Neuronal stem cell (in vitro differentiated cells): ENCODE data around the gene VPS51.
A peak's percentile ranks its signal among the peaks of the same experiment; 100 is the strongest.

Source experiments
- DNase-seq: peaks from one replicate; pipeline ENCODE4 v3.0.0-alpha.2; 2013; ENCODE audit warnings: low spot score
- H2AFZ ChIP-seq: one replicate; pipeline ENCODE4 v1.6.1; 2013; ENCODE audit warnings: mild to moderate bottlenecking, low read length, inconsistent platforms
- H2AK5ac ChIP-seq: 2 replicates; pipeline ENCODE4 v1.6.1; 2013; ENCODE audit warnings: low read depth, mild to moderate bottlenecking, inconsistent platforms, low read length, moderate library complexity, mixed read lengths
- H2BK120ac ChIP-seq: 2 replicates; pipeline ENCODE4 v1.6.1; 2013; ENCODE audit warnings: low read depth, mild to moderate bottlenecking, inconsistent platforms, low read length, moderate library complexity, mixed read lengths
- H2BK12ac ChIP-seq: one replicate; pipeline ENCODE4 v1.6.1; 2013; ENCODE audit warnings: low read length, inconsistent platforms
- H2BK15ac ChIP-seq: 2 replicates; pipeline ENCODE4 v1.6.1; 2013; ENCODE audit warnings: mild to moderate bottlenecking, low read length, inconsistent platforms, mixed read lengths
- H2BK5ac ChIP-seq: one replicate; pipeline ENCODE4 v1.6.1; 2013; ENCODE audit warnings: inconsistent platforms, mild to moderate bottlenecking, low read length, moderate library complexity
- H3K14ac ChIP-seq: one replicate; pipeline ENCODE4 v1.6.1; 2013; ENCODE audit warnings: low read length, inconsistent platforms
- H3K18ac ChIP-seq: 2 replicates; pipeline ENCODE4 v1.6.1; 2013; ENCODE audit warnings: low read length, inconsistent platforms
- H3K23ac ChIP-seq: 2 replicates; pipeline ENCODE4 v1.6.1; 2013; ENCODE audit warnings: low read depth, mild to moderate bottlenecking, mixed read lengths, low read length, inconsistent platforms; ENCODE audit not compliant: poor library complexity
- H3K27ac ChIP-seq: replicated peaks from 3 replicates; pipeline ENCODE4 v1.5.1; 2013; ENCODE audit warnings: low read length, inconsistent platforms
- H3K27me3 ChIP-seq, 3 experiments: 2 replicates each; pipeline ENCODE4 v1.6.1; 2013; ENCODE audit warnings: low read length in 3 of 3, mild to moderate bottlenecking in 2 of 3, inconsistent platforms in 1 of 3, low read depth in 1 of 3, mixed read lengths in 1 of 3, moderate library complexity in 1 of 3; ENCODE audit not compliant: control insufficient read depth in 3 of 3, insufficient read depth in 3 of 3
- H3K36me3 ChIP-seq, 2 donors: replicated peaks in 1 of 2; 2 replicates each; pipeline ENCODE4 v1.6.1; 2013; ENCODE audit warnings: low read length in 2 of 2; ENCODE audit not compliant: control insufficient read depth in 2 of 2, insufficient read depth in 2 of 2
- H3K4ac ChIP-seq: 2 replicates; pipeline ENCODE4 v1.6.1; 2013; ENCODE audit warnings: inconsistent platforms, mild to moderate bottlenecking, low read length, moderate library complexity
- H3K4me1 ChIP-seq, 2 donors: 1 replicate in 1 of 2; 2 replicates in 1 of 2; pipeline ENCODE4 v1.6.1; 2013; ENCODE audit warnings: low read length in 2 of 2, low read depth in 1 of 2; ENCODE audit not compliant: control insufficient read depth in 2 of 2, insufficient read depth in 1 of 2
- H3K4me2 ChIP-seq: one replicate; pipeline ENCODE4 v1.6.1; 2013; ENCODE audit warnings: mild to moderate bottlenecking, low read length, inconsistent platforms; ENCODE audit not compliant: insufficient read depth, poor library complexity, severe bottlenecking
- H3K4me3 ChIP-seq, 2 donors: 2 replicates each; pipeline ENCODE4 v1.5.1; 2013; ENCODE audit warnings: low read length in 2 of 2, mild to moderate bottlenecking in 2 of 2, inconsistent platforms in 1 of 2, moderate library complexity in 1 of 2
- H3K79me1 ChIP-seq: one replicate; pipeline ENCODE4 v1.6.1; 2013; ENCODE audit warnings: low read depth, mild to moderate bottlenecking, inconsistent platforms, low read length, moderate library complexity
- H3K9ac ChIP-seq: one replicate; pipeline ENCODE4 v1.6.1; 2013; ENCODE audit warnings: mild to moderate bottlenecking, low read depth, low read length, inconsistent platforms; ENCODE audit not compliant: poor library complexity
- H3K9me3 ChIP-seq, 2 donors: replicated peaks in 1 of 2; 2 replicates each; pipeline versions ENCODE3 to v1.6.1; 2013; ENCODE audit warnings: low read length in 2 of 2, mild to moderate bottlenecking in 2 of 2, inconsistent platforms in 1 of 2, low read depth in 1 of 2, mixed read lengths in 1 of 2, moderate library complexity in 1 of 2; ENCODE audit not compliant: control insufficient read depth in 2 of 2, insufficient read depth in 1 of 2
- H4K8ac ChIP-seq: one replicate; pipeline ENCODE4 v1.6.1; 2013; ENCODE audit warnings: low read depth, mild to moderate bottlenecking, inconsistent platforms, low read length, moderate library complexity
- H4K91ac ChIP-seq: one replicate; pipeline ENCODE4 v1.6.1; 2013; ENCODE audit warnings: low read length, low read depth, mild to moderate bottlenecking, inconsistent platforms; ENCODE audit not compliant: poor library complexity
- WGBS, 2 donors: extraction: QIAGEN DNeasy Blood & Tissue Kit; methylation state at CpG; one replicate each; pipeline ENCODE4 v1.1.7; 2013; ENCODE audit warnings: missing lambda C conversion rate in 2 of 2, mixed read lengths in 1 of 2; ENCODE audit not compliant: insufficient read length in 2 of 2, insufficient replicate concordance in 1 of 2; ENCODE audit errors: extremely low coverage in 2 of 2; 5-methylcytosine and 5-hydroxymethylcytosine counted together

The VPS51 gene

DNA sequence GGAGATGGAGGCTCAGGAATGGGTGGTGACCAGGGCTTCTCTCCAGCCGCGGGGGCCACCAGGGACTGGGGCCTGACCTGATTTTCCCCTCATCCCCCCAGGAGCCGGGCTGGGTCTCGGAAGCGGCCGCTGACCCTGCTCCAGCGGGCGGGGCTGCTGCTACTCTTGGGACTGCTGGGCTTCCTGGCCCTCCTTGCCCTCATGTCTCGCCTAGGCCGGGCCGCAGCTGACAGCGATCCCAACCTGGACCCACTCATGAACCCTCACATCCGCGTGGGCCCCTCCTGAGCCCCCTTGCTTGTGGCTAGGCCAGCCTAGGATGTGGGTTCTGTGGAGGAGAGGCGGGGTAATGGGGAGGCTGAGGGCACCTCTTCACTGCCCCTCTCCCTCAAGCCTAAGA, 8.2 kb upstream of the VPS51 start:
- H2BK5ac ChIP-seq = no peak overlapping the region
- no peak overlapping the region for H2AFZ ChIP-seq
- H3K79me1 ChIP-seq = no peaks in the 10 kb centered on the region
- H3K14ac ChIP-seq = no peak overlapping the region
- no peak overlapping the region for H3K4me2 ChIP-seq
- H3K36me3 ChIP-seq = peaks cover 21 to 55% of the 10 kb centered on the region in 2 donors
- H4K91ac ChIP-seq = no peak overlapping the region
- H4K8ac ChIP-seq = no peak overlapping the region
- H3K4me3 ChIP-seq = no peak overlapping the region
- no peak overlapping the region for H2BK12ac ChIP-seq
- H3K27me3 ChIP-seq = no peaks in the 10 kb centered on the region
- H3K9ac ChIP-seq = no peak overlapping the region
- no peak overlapping the region for H2BK15ac ChIP-seq
- no peak overlapping the region for H3K23ac ChIP-seq
- H3K9me3 ChIP-seq = no peaks in the 10 kb centered on the region
- no peak overlapping the region for H3K27ac ChIP-seq
- H3K18ac ChIP-seq = no peak overlapping the region
- H2BK120ac ChIP-seq = no peak overlapping the region
- H3K4me1 ChIP-seq = peaks cover 4 to 8% of the 10 kb centered on the region in 2 donors
- H3K4ac ChIP-seq = no peak overlapping the region
- no CpG with 5 or more reads among the region's 15 CpGs for WGBS, 2 donors
- no peak for DNase-seq
- H2AK5ac ChIP-seq = no peak overlapping the region

GRCh38 chr11:65089621-65090020, 6.4 kb upstream of the VPS51 start:
- DNase-seq = no peak
- Histone ChIP-seq H4K8ac (no peak overlapping the region), H2AK5ac (no peak overlapping the region), H3K18ac (no peak overlapping the region), H2BK15ac (no peak overlapping the region), H3K9me3 (no peaks in the 10 kb centered on the region), H2BK5ac (no peak overlapping the region), H4K91ac (no peak overlapping the region), H3K9ac (no peak overlapping the region), H2AFZ (no peak overlapping the region), H3K36me3 (peaks cover 21 to 52% of the 10 kb centered on the region in 2 donors), H3K4me2 (no peak overlapping the region), H3K79me1 (no peaks in the 10 kb centered on the region), H3K23ac (no peak overlapping the region), H3K4me3 (no peak overlapping the region), H2BK12ac (no peak overlapping the region), H3K4ac (no peak overlapping the region), H2BK120ac (no peak overlapping the region), H3K27me3 (no peaks in the 10 kb centered on the region), H3K4me1 (peaks cover under 1 to 1% of the 10 kb centered on the region in 2 donors), H3K27ac (no peak overlapping the region), H3K14ac (no peak overlapping the region)
- no CpG with 5 or more reads among the region's 4 CpGs for WGBS, 2 donors

DNA sequence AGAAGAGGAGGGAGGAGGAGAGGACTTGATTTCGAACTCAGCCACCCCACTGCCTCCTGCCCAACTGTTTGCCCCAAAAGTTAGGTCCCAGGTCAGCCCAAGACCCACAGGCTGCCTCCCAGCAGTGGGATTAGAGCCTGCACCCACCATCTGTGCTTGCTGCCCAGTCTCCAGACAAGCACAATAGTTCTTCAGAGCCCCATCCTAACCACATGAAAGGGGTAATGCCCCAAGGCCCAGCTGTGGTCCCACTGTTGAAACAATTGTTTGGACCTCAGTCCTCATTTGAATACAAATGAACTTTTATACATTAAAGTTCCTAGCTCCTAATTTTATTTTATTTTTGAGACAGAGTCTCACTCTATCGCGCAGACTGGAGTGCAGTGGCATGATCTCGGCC, 5.4 kb upstream of the VPS51 start:
- no CpG with 5 or more reads among the region's 4 CpGs for WGBS, 2 donors
- no peak overlapping the region for H4K91ac ChIP-seq
- no peak overlapping the region for H4K8ac ChIP-seq
- H3K27ac ChIP-seq = no peak overlapping the region
- no peak overlapping the region for H2AK5ac ChIP-seq
- no peak overlapping the region for H3K4ac ChIP-seq
- H3K4me1 ChIP-seq = peaks cover 0 to 1% of the 10 kb centered on the region in 2 donors
- peaks cover 19 to 44% of the 10 kb centered on the region in 2 donors for H3K36me3 ChIP-seq
- no peak overlapping the region for H2AFZ ChIP-seq
- no peaks in the 10 kb centered on the region for H3K79me1 ChIP-seq
- no peak overlapping the region for H3K18ac ChIP-seq
- H3K9ac ChIP-seq = no peak overlapping the region
- H2BK15ac ChIP-seq = no peak overlapping the region
- H3K27me3 ChIP-seq = no peaks in the 10 kb centered on the region
- H2BK120ac ChIP-seq = no peak overlapping the region
- no peaks in the 10 kb centered on the region for H3K9me3 ChIP-seq
- H3K4me2 ChIP-seq = no peak overlapping the region
- no peak overlapping the region for H3K4me3 ChIP-seq
- no peak overlapping the region for H3K23ac ChIP-seq
- DNase-seq = no peak
- H3K14ac ChIP-seq = no peak overlapping the region
- H2BK5ac ChIP-seq = no peak overlapping the region
- H2BK12ac ChIP-seq = no peak overlapping the region

- Histone ChIP-seq H2BK5ac (peak overlapping the region; percentile 15), H3K36me3 (peaks cover 2 to 11% of the 10 kb centered on the region in 2 donors), H3K18ac (no peak overlapping the region), H3K27ac (no peak overlapping the region), H2AFZ (peak overlapping the region; percentile 97), H2BK15ac (no peak overlapping the region), H3K27me3 (no peaks in the 10 kb centered on the region), H2BK120ac (peak overlapping the region; percentile 10), H3K14ac (peak overlapping the region; percentile 96), H2BK12ac (no peak overlapping the region), H4K8ac (peak overlapping the region; percentile 33), H2AK5ac (peak overlapping the region; percentile 86), H3K23ac (no peak overlapping the region), H3K9me3 (no peaks in the 10 kb centered on the region), H3K4me1 (peaks cover 4 to 7% of the 10 kb centered on the region in 2 donors), H3K4ac (no peak overlapping the region), H4K91ac (no peak overlapping the region), H3K9ac (no peak overlapping the region), H3K4me2 (no peak overlapping the region), H3K79me1 (peaks cover 3% of the 10 kb centered on the region), H3K4me3 (peak overlapping the region in 1 of 2 donors; percentile 91)
- no peak for DNase-seq
- WGBS, 2 donors = no CpG with 5 or more reads among the region's 22 CpGs
Observed at GRCh38 chr11:65095427-65095826, 587 bp upstream of the VPS51 start.
